ENCODE measurements around the gene FYB2. TPM values are rescaled to one million over a fixed set of nuclear protein-coding genes. Genes with fewer than 3 reads are reported as not detected.

Gene FYB2
- total and polyA plus RNA-seq, 4 donors = 1.5 TPM; not detected in 3

- no peaks in the 10 kb centered on the region for H3K36me3 ChIP-seq (ENCODE audit: control insufficient read depth in 1 of 2, insufficient read depth in 2 of 2, low read length in 1 of 2)
- intact Hi-C loops (cut with DNase I) = no loop called here
- no peak for ATAC-seq (ENCODE audit: low FRiP score)
- no peak for DNase-seq
- H3K4me1 ChIP-seq (ENCODE audit: control insufficient read depth in 1 of 2, insufficient read depth in 2 of 2, low read length in 2 of 2) = no peaks in the 10 kb centered on the region
- H3K27ac ChIP-seq (ENCODE audit: low read depth in 1 of 2, low read length in 2 of 2) = no peak overlapping the region
- H3K27me3 ChIP-seq (ENCODE audit: control insufficient read depth in 1 of 2, insufficient read depth in 2 of 2, low read length in 1 of 2) = no peaks in the 10 kb centered on the region
- H3K4me3 ChIP-seq (ENCODE audit: low read length in 2 of 2) = no peak overlapping the region
- H3K9me3 ChIP-seq (ENCODE audit: control insufficient read depth, low read length) = no peaks in the 10 kb centered on the region
These were observed 92.5 kb downstream of the FYB2 start for GRCh38 chr1:56726706-56727105.

GRCh38 chr1:56719171-56719570 is 100.0 kb downstream of the FYB2 start:
- intact Hi-C loops (cut with DNase I) = loop anchor here in 1 of 2 donors (10.0 kb wide), 1 partner anchor 1434 kb away; no protein-coding TSS in a partner anchor
- Histone ChIP-seq H3K27me3 (ENCODE audit: control insufficient read depth in 1 of 2, insufficient read depth in 2 of 2, low read length in 1 of 2) (no peaks in the 10 kb centered on the region), H3K4me3 (ENCODE audit: low read length in 2 of 2) (no peak overlapping the region), H3K36me3 (ENCODE audit: control insufficient read depth in 1 of 2, insufficient read depth in 2 of 2, low read length in 1 of 2) (no peaks in the 10 kb centered on the region), H3K27ac (ENCODE audit: low read depth in 1 of 2, low read length in 2 of 2) (no peak overlapping the region), H3K9me3 (ENCODE audit: control insufficient read depth, low read length) (no peaks in the 10 kb centered on the region), H3K4me1 (ENCODE audit: control insufficient read depth in 1 of 2, insufficient read depth in 2 of 2, low read length in 2 of 2) (no peaks in the 10 kb centered on the region)
- ATAC-seq (ENCODE audit: low FRiP score) (no peak), DNase-seq (no peak)
- 33 to 48% methylated on average over 1 of the region's 1 CpG for WGBS, 2 donors

GRCh38 chr1:56715156-56715555 is 104.0 kb downstream of the FYB2 start:
- H3K4me1 ChIP-seq (ENCODE audit: control insufficient read depth in 1 of 2, insufficient read depth in 2 of 2, low read length in 2 of 2) = no peaks in the 10 kb centered on the region
- no peak for ATAC-seq (ENCODE audit: low FRiP score)
- no peaks in the 10 kb centered on the region for H3K27me3 ChIP-seq (ENCODE audit: control insufficient read depth in 1 of 2, insufficient read depth in 2 of 2, low read length in 1 of 2)
- WGBS, 2 donors = 62 to 64% methylated on average over 1 of the region's 1 CpG
- H3K27ac ChIP-seq (ENCODE audit: low read depth in 1 of 2, low read length in 2 of 2) = no peak overlapping the region
- intact Hi-C loops (cut with DNase I) = loop anchor here in 1 of 2 donors (10.0 kb wide), 1 partner anchor 1430 kb away; no protein-coding TSS in a partner anchor
- no peak for DNase-seq
- no peaks in the 10 kb centered on the region for H3K9me3 ChIP-seq (ENCODE audit: control insufficient read depth, low read length)
- no peaks in the 10 kb centered on the region for H3K36me3 ChIP-seq (ENCODE audit: control insufficient read depth in 1 of 2, insufficient read depth in 2 of 2, low read length in 1 of 2)
- no peak overlapping the region for H3K4me3 ChIP-seq (ENCODE audit: low read length in 2 of 2)

GRCh38 chr1:56713112-56713511 is 106.1 kb downstream of the FYB2 start:
- Histone ChIP-seq H3K4me1 (ENCODE audit: control insufficient read depth in 1 of 2, insufficient read depth in 2 of 2, low read length in 2 of 2) (no peaks in the 10 kb centered on the region), H3K27me3 (ENCODE audit: control insufficient read depth in 1 of 2, insufficient read depth in 2 of 2, low read length in 1 of 2) (no peaks in the 10 kb centered on the region), H3K36me3 (ENCODE audit: control insufficient read depth in 1 of 2, insufficient read depth in 2 of 2, low read length in 1 of 2) (no peaks in the 10 kb centered on the region), H3K4me3 (ENCODE audit: low read length in 2 of 2) (no peak overlapping the region), H3K27ac (ENCODE audit: low read depth in 1 of 2, low read length in 2 of 2) (no peak overlapping the region), H3K9me3 (ENCODE audit: control insufficient read depth, low read length) (no peaks in the 10 kb centered on the region)
- ATAC-seq (ENCODE audit: low FRiP score) (no peak), DNase-seq (no peak)
- intact Hi-C loops (cut with DNase I) = loop anchor here in 1 of 2 donors (10.0 kb wide), 1 partner anchor 1428 kb away; no protein-coding TSS in a partner anchor
- WGBS, 2 donors = 84 to 90% methylated on average over 1 of the region's 1 CpG

GRCh38 chr1:56712150-56712549 is 107.1 kb downstream of the FYB2 start:
- Histone ChIP-seq H3K27ac (ENCODE audit: low read depth in 1 of 2, low read length in 2 of 2) (no peak overlapping the region), H3K9me3 (ENCODE audit: control insufficient read depth, low read length) (no peaks in the 10 kb centered on the region), H3K27me3 (ENCODE audit: control insufficient read depth in 1 of 2, insufficient read depth in 2 of 2, low read length in 1 of 2) (no peaks in the 10 kb centered on the region), H3K4me3 (ENCODE audit: low read length in 2 of 2) (no peak overlapping the region), H3K36me3 (ENCODE audit: control insufficient read depth in 1 of 2, insufficient read depth in 2 of 2, low read length in 1 of 2) (no peaks in the 10 kb centered on the region), H3K4me1 (ENCODE audit: control insufficient read depth in 1 of 2, insufficient read depth in 2 of 2, low read length in 2 of 2) (no peaks in the 10 kb centered on the region)
- DNase-seq = no peak
- ATAC-seq (ENCODE audit: low FRiP score) = no peak
- WGBS, 2 donors = 79 to 81% methylated on average over 1 of the region's 1 CpG
- intact Hi-C loops (cut with DNase I) = loop anchor here in 1 of 2 donors (10.0 kb wide), 1 partner anchor 1427 kb away; no protein-coding TSS in a partner anchor

GRCh38 chr1:56710646-56711045 is 108.6 kb downstream of the FYB2 start:
- Histone ChIP-seq H3K4me3 (ENCODE audit: low read length in 2 of 2) (no peak overlapping the region), H3K9me3 (ENCODE audit: control insufficient read depth, low read length) (no peaks in the 10 kb centered on the region), H3K4me1 (ENCODE audit: control insufficient read depth in 1 of 2, insufficient read depth in 2 of 2, low read length in 2 of 2) (no peaks in the 10 kb centered on the region), H3K27ac (ENCODE audit: low read depth in 1 of 2, low read length in 2 of 2) (no peak overlapping the region), H3K27me3 (ENCODE audit: control insufficient read depth in 1 of 2, insufficient read depth in 2 of 2, low read length in 1 of 2) (no peaks in the 10 kb centered on the region), H3K36me3 (ENCODE audit: control insufficient read depth in 1 of 2, insufficient read depth in 2 of 2, low read length in 1 of 2) (peaks cover 0 to 2% of the 10 kb centered on the region in 2 donors)
- DNase-seq (no peak), ATAC-seq (ENCODE audit: low FRiP score) (no peak)
- intact Hi-C loops (cut with DNase I) = loop anchor here in 1 of 2 donors (10.0 kb wide), 1 partner anchor 1426 kb away; no protein-coding TSS in a partner anchor

- no peaks in the 10 kb centered on the region for H3K4me1 ChIP-seq (ENCODE audit: control insufficient read depth in 1 of 2, insufficient read depth in 2 of 2, low read length in 2 of 2)
- peaks cover 0 to 2% of the 10 kb centered on the region in 2 donors for H3K36me3 ChIP-seq (ENCODE audit: control insufficient read depth in 1 of 2, insufficient read depth in 2 of 2, low read length in 1 of 2)
- 62 to 78% methylated on average over 2 of the region's 2 CpGs for WGBS, 2 donors
- no peaks in the 10 kb centered on the region for H3K27me3 ChIP-seq (ENCODE audit: control insufficient read depth in 1 of 2, insufficient read depth in 2 of 2, low read length in 1 of 2)
- ATAC-seq (ENCODE audit: low FRiP score) = no peak
- H3K27ac ChIP-seq (ENCODE audit: low read depth in 1 of 2, low read length in 2 of 2) = no peak overlapping the region
- DNase-seq = no peak
- intact Hi-C loops (cut with DNase I) = loop anchor here (5.0 to 10.0 kb wide), 4 partner anchors 1333 to 1565 kb away; no protein-coding TSS in a partner anchor
- no peaks in the 10 kb centered on the region for H3K9me3 ChIP-seq (ENCODE audit: control insufficient read depth, low read length)
- H3K4me3 ChIP-seq (ENCODE audit: low read length in 2 of 2) = no peak overlapping the region
These were observed 109.2 kb downstream of the FYB2 start for GRCh38 chr1:56709995-56710394.

- ATAC-seq (ENCODE audit: low FRiP score) (no peak), DNase-seq (no peak)
- intact Hi-C loops (cut with DNase I) = loop anchor here (5.0 to 10.0 kb wide), 3 partner anchors 1332 to 1565 kb away; no protein-coding TSS in a partner anchor
- Histone ChIP-seq H3K27me3 (ENCODE audit: control insufficient read depth in 1 of 2, insufficient read depth in 2 of 2, low read length in 1 of 2) (no peaks in the 10 kb centered on the region), H3K4me3 (ENCODE audit: low read length in 2 of 2) (no peak overlapping the region), H3K4me1 (ENCODE audit: control insufficient read depth in 1 of 2, insufficient read depth in 2 of 2, low read length in 2 of 2) (no peaks in the 10 kb centered on the region), H3K36me3 (ENCODE audit: control insufficient read depth in 1 of 2, insufficient read depth in 2 of 2, low read length in 1 of 2) (peaks cover 0 to 2% of the 10 kb centered on the region in 2 donors), H3K9me3 (ENCODE audit: control insufficient read depth, low read length) (no peaks in the 10 kb centered on the region), H3K27ac (ENCODE audit: low read depth in 1 of 2, low read length in 2 of 2) (no peak overlapping the region)
- 4 to 5% methylated on average over 2 of the region's 2 CpGs for WGBS, 2 donors
These were observed 109.8 kb downstream of the FYB2 start for GRCh38 chr1:56709269-56709880.

- H3K4me1 ChIP-seq (ENCODE audit: control insufficient read depth in 1 of 2, insufficient read depth in 2 of 2, low read length in 2 of 2) = no peaks in the 10 kb centered on the region
- H3K27ac ChIP-seq (ENCODE audit: low read depth in 1 of 2, low read length in 2 of 2) = no peak overlapping the region
- no peak for DNase-seq
- H3K9me3 ChIP-seq (ENCODE audit: control insufficient read depth, low read length) = no peaks in the 10 kb centered on the region
- intact Hi-C loops (cut with DNase I) = loop anchor here (5.0 to 10.0 kb wide), 3 partner anchors 1330 to 1563 kb away; no protein-coding TSS in a partner anchor
- 82 to 86% methylated on average over 4 of the region's 4 CpGs for WGBS, 2 donors
- H3K4me3 ChIP-seq (ENCODE audit: low read length in 2 of 2) = no peak overlapping the region
- ATAC-seq (ENCODE audit: low FRiP score) = no peak
- no peaks in the 10 kb centered on the region for H3K27me3 ChIP-seq (ENCODE audit: control insufficient read depth in 1 of 2, insufficient read depth in 2 of 2, low read length in 1 of 2)
- peaks cover 0 to 2% of the 10 kb centered on the region in 2 donors for H3K36me3 ChIP-seq (ENCODE audit: control insufficient read depth in 1 of 2, insufficient read depth in 2 of 2, low read length in 1 of 2)
These were observed 111.8 kb downstream of the FYB2 start for GRCh38 chr1:56707379-56707778.
